ENCODE results near the gene CUX1. TPM values are rescaled to one million over a fixed set of nuclear protein-coding genes. Genes with fewer than 3 reads are reported as not detected.

The CUX1 gene
- total and polyA plus RNA-seq, 2 donors (not counting 1 experiment from before 2014, with no cell fraction given): 22.7 to 38.1 TPM

GRCh38 chr7:102036958-102037357 lies 219.5 kb downstream of the CUX1 start:
- Histone ChIP-seq H3K4me1 (ENCODE audit: control insufficient read depth, extremely low read depth, insufficient read depth, low read length) (peaks cover 2% of the 10 kb centered on the region), H3K4me2 (ENCODE audit: extremely low read depth, insufficient read depth, low read length) (no peak overlapping the region), H3K4me3 (replicated peaks in 1 of 4; ENCODE audit: control extremely low read depth in 1 of 4, insufficient read depth in 1 of 4, low read depth in 3 of 4, low read length in 4 of 4) (no peak overlapping the region), H3K27ac (ENCODE audit: insufficient read depth, low read length) (no peak overlapping the region), H2AFZ (ENCODE audit: low read length) (no peak overlapping the region), H3K9me3 (ENCODE audit: control insufficient read depth, insufficient read depth, low read depth, low read length) (no peaks in the 10 kb centered on the region), H4K20me1 (ENCODE audit: control insufficient read depth, extremely low read depth, insufficient read depth, low read length) (no peaks in the 10 kb centered on the region), H3K27me3 (ENCODE audit: control insufficient read depth, insufficient read depth, low read length) (no peaks in the 10 kb centered on the region), H3K79me2 (ENCODE audit: control insufficient read depth, insufficient read depth, low read length) (no peaks in the 10 kb centered on the region), H3K36me3 (ENCODE audit: control insufficient read depth, insufficient read depth, low read length) (no peaks in the 10 kb centered on the region), H3K9ac (ENCODE audit: insufficient read depth, low read length) (no peak overlapping the region)
- TF ChIP-seq, protein P1, sequence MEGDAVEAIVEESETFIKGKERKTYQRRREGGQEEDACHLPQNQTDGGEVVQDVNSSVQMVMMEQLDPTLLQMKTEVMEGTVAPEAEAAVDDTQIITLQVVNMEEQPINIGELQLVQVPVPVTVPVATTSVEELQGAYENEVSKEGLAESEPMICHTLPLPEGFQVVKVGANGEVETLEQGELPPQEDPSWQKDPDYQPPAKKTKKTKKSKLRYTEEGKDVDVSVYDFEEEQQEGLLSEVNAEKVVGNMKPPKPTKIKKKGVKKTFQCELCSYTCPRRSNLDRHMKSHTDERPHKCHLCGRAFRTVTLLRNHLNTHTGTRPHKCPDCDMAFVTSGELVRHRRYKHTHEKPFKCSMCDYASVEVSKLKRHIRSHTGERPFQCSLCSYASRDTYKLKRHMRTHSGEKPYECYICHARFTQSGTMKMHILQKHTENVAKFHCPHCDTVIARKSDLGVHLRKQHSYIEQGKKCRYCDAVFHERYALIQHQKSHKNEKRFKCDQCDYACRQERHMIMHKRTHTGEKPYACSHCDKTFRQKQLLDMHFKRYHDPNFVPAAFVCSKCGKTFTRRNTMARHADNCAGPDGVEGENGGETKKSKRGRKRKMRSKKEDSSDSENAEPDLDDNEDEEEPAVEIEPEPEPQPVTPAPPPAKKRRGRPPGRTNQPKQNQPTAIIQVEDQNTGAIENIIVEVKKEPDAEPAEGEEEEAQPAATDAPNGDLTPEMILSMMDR (conservative IDR thresholded peaks at IDR 0.05 in 1 of 2, IDR thresholded peaks at IDR 0.05 in 1 of 2; ENCODE audit: low read depth in 1 of 2, low read length in 2 of 2): no peak
- no peak for TF ChIP-seq EZH2 (IDR thresholded peaks at IDR 0.05; ENCODE audit: low read length, missing control alignments)
- DNase-seq (ENCODE audit: low read depth in 2 of 2): no peak

- Histone ChIP-seq H4K20me1 (ENCODE audit: control insufficient read depth, extremely low read depth, insufficient read depth, low read length) (peaks cover 2% of the 10 kb centered on the region), H2AFZ (ENCODE audit: low read length) (no peak overlapping the region), H3K4me2 (ENCODE audit: extremely low read depth, insufficient read depth, low read length) (no peak overlapping the region), H3K9ac (ENCODE audit: insufficient read depth, low read length) (no peak overlapping the region), H3K9me3 (ENCODE audit: control insufficient read depth, insufficient read depth, low read depth, low read length) (no peaks in the 10 kb centered on the region), H3K4me3 (replicated peaks in 1 of 4; ENCODE audit: control extremely low read depth in 1 of 4, insufficient read depth in 1 of 4, low read depth in 3 of 4, low read length in 4 of 4) (no peak overlapping the region), H3K79me2 (ENCODE audit: control insufficient read depth, insufficient read depth, low read length) (no peaks in the 10 kb centered on the region), H3K27ac (ENCODE audit: insufficient read depth, low read length) (no peak overlapping the region), H3K36me3 (ENCODE audit: control insufficient read depth, insufficient read depth, low read length) (no peaks in the 10 kb centered on the region), H3K27me3 (ENCODE audit: control insufficient read depth, insufficient read depth, low read length) (no peaks in the 10 kb centered on the region), H3K4me1 (ENCODE audit: control insufficient read depth, extremely low read depth, insufficient read depth, low read length) (peaks cover 6% of the 10 kb centered on the region)
- no peak for DNase-seq (ENCODE audit: low read depth in 2 of 2)
- TF ChIP-seq, protein P1 (conservative IDR thresholded peaks at IDR 0.05 in 1 of 2, IDR thresholded peaks at IDR 0.05 in 1 of 2; ENCODE audit: low read depth in 1 of 2, low read length in 2 of 2): no peak
- no peak for TF ChIP-seq EZH2 (IDR thresholded peaks at IDR 0.05; ENCODE audit: low read length, missing control alignments)
These were observed 222.3 kb downstream of the CUX1 start for GRCh38 chr7:102039706-102040105.

- Histone ChIP-seq H3K9me3 (ENCODE audit: control insufficient read depth, insufficient read depth, low read depth, low read length) (no peaks in the 10 kb centered on the region), H2AFZ (ENCODE audit: low read length) (no peak overlapping the region), H3K4me3 (replicated peaks in 1 of 4; ENCODE audit: control extremely low read depth in 1 of 4, insufficient read depth in 1 of 4, low read depth in 3 of 4, low read length in 4 of 4) (no peak overlapping the region), H3K36me3 (ENCODE audit: control insufficient read depth, insufficient read depth, low read length) (no peaks in the 10 kb centered on the region), H3K4me2 (ENCODE audit: extremely low read depth, insufficient read depth, low read length) (no peak overlapping the region), H3K79me2 (ENCODE audit: control insufficient read depth, insufficient read depth, low read length) (no peaks in the 10 kb centered on the region), H4K20me1 (ENCODE audit: control insufficient read depth, extremely low read depth, insufficient read depth, low read length) (peaks cover 2% of the 10 kb centered on the region), H3K27ac (ENCODE audit: insufficient read depth, low read length) (no peak overlapping the region), H3K9ac (ENCODE audit: insufficient read depth, low read length) (no peak overlapping the region), H3K27me3 (ENCODE audit: control insufficient read depth, insufficient read depth, low read length) (no peaks in the 10 kb centered on the region), H3K4me1 (ENCODE audit: control insufficient read depth, extremely low read depth, insufficient read depth, low read length) (peaks cover 10% of the 10 kb centered on the region)
- DNase-seq (ENCODE audit: low read depth in 2 of 2): no peak
- TF ChIP-seq, protein P1 (conservative IDR thresholded peaks at IDR 0.05 in 1 of 2, IDR thresholded peaks at IDR 0.05 in 1 of 2; ENCODE audit: low read depth in 1 of 2, low read length in 2 of 2): no peak
- TF ChIP-seq EZH2 (IDR thresholded peaks at IDR 0.05; ENCODE audit: low read length, missing control alignments): no peak
These were observed 223.1 kb downstream of the CUX1 start for GRCh38 chr7:102040569-102040968.

Measured in fibroblast of lung (primary cell).